NCI-H748 (cell line): ENCODE data around the gene ADAMTS6.
"Not testable (repeated sequence)": the region's sequence is repeated elsewhere in the genome, so short reads cannot be mapped to it uniquely, and the experiment has no call there.

Source experiments
- DNase-seq: peaks from one replicate; lab custom pipeline; 2025; ENCODE audit not compliant: unreplicated experiment; lab: John Stamatoyannopoulos, UW

The ADAMTS6 gene

GRCh38 chr5:65382582-65382981, 99.1 kb downstream of the ADAMTS6 start:
- no peak for DNase-seq

GRCh38 chr5:65370505-65370904, 111.2 kb downstream of the ADAMTS6 start:
- peak; percentile 35 for DNase-seq

- no peak for DNase-seq
Measured at GRCh38 chr5:65366655-65367054, 115.1 kb downstream of the ADAMTS6 start.

- peak; percentile 59 for DNase-seq
Measured at GRCh38 chr5:65364907-65365306, 116.8 kb downstream of the ADAMTS6 start.

- DNase-seq: no peak
Measured at GRCh38 chr5:65363499-65363898, 118.2 kb downstream of the ADAMTS6 start.

GRCh38 chr5:65359981-65360380, 121.7 kb downstream of the ADAMTS6 start:
- no peak for DNase-seq

- DNase-seq: no peak
Measured at GRCh38 chr5:65359569-65359968, 122.2 kb downstream of the ADAMTS6 start.

GRCh38 chr5:65356274-65356673, 125.4 kb downstream of the ADAMTS6 start:
- DNase-seq: no peak

GRCh38 chr5:65355301-65355700, 126.4 kb downstream of the ADAMTS6 start:
- no peak for DNase-seq

GRCh38 chr5:65341835-65342234, 139.9 kb downstream of the ADAMTS6 start:
- no peak for DNase-seq

- DNase-seq: no peak
Measured at GRCh38 chr5:65338606-65339151, 143.0 kb downstream of the ADAMTS6 start.

GRCh38 chr5:65334077-65334476, 147.6 kb downstream of the ADAMTS6 start:
- DNase-seq: peak; percentile 95

GRCh38 chr5:65332591-65332990, 149.1 kb downstream of the ADAMTS6 start:
- DNase-seq: no peak

GRCh38 chr5:65329266-65329665, 152.5 kb downstream of the ADAMTS6 start:
- DNase-seq: no peak

- no peak for DNase-seq
Measured at GRCh38 chr5:65327582-65327981, 154.1 kb downstream of the ADAMTS6 start.

GRCh38 chr5:65326922-65327321, 154.8 kb downstream of the ADAMTS6 start:
- peak; percentile 8 for DNase-seq

GRCh38 chr5:65324226-65324625, 157.5 kb downstream of the ADAMTS6 start:
- no peak for DNase-seq

- not testable (repeated sequence) for DNase-seq
Measured at GRCh38 chr5:65320704-65321103, 161.0 kb downstream of the ADAMTS6 start.

- DNase-seq: no peak
Measured at GRCh38 chr5:65320250-65320649, 161.5 kb downstream of the ADAMTS6 start.

- no peak for DNase-seq
Measured at GRCh38 chr5:65307931-65308330, 173.8 kb downstream of the ADAMTS6 start.

- DNase-seq: no peak
Measured at GRCh38 chr5:65307088-65307487, 174.6 kb downstream of the ADAMTS6 start.

- no peak for DNase-seq
Measured at GRCh38 chr5:65305913-65306312, 175.8 kb downstream of the ADAMTS6 start.

GRCh38 chr5:65299861-65300260, 181.9 kb downstream of the ADAMTS6 start:
- no peak for DNase-seq

- DNase-seq: no peak
Measured at GRCh38 chr5:65296067-65296466, 185.7 kb downstream of the ADAMTS6 start.
